T follicular helper cell (primary cell): ENCODE data around the gene SLC11A1.

Experiments
- DNase-seq: peaks from one replicate; pipeline ENCODE4 v3.0.0-alpha.2; 2020; ENCODE audit warnings: low read depth

The SLC11A1 gene

DNA sequence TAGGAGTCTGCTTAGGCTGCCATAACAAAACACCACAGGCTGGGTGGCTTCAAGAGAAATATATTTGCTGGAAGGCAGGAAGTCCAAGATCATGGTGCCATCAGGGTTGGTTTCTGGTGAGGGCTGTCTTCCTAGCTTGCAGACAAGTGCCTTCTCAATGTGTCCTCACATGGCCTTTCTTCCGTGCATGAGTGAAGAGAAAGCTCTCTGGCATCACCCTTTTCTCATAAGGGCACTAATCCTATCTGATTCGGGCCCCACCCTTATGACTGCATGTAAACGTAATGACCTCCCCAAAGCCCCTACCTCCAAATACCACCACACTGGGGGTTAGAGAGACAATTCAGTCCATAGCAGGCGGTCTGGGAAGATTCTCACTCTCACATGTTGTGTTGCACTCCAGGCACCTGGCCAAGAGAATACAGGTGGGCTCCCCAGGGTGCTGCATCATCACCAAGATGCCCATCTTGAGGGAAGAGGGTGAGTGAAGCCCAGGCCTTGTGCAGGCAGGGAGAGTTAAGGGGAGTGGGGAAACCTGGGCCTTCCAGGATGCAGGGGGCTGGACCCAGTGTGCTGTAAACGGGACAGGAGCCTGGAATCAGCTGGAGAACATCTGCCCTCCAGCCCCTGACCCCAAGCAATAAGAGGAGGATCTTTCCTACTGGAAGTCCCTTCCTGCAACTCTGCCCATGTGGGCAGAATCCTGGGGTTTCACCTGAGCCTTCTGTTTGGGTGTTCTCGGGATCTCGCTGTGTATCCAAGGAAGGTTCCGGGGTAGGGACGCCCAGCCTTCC, 15.3 kb upstream of the SLC11A1 start:
- no peak for DNase-seq

DNA sequence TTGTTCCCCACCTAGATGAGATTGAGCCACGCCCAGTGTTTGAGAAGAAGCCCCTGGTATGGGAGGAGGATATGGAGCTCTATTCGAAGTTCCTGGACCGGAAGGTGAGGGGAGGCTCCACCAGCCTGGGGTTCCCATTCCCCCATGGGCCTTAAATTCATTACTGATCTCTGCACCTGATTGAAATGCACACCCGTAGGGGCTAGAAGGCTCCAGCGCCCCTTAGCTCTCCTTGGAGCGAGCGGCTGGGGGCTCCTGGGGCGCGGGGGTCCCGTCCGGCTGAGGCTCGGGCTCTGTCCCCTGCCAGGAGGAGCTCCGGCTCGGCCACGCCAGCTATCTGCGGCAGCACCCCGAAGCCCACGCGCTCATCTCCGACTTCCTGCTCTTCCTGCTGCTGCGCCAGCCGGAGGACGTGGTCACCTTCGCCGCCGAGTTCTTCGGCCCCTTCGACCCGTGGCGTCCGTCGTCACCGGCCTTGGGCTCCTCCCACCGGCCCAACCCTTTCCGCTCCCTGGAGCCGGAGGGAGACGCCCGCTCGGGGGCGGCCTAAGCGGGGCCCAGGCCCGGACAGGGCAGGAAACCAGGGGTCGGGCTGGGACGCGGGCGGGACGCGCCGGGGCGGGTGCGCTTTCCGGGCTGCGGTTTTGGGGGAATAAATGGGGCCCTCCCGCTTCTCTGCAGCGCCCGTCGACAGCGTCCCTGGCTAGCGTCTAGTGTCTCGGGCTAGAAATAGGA, 14.5 kb upstream of the SLC11A1 start:
- peak; percentile 48 for DNase-seq

DNA sequence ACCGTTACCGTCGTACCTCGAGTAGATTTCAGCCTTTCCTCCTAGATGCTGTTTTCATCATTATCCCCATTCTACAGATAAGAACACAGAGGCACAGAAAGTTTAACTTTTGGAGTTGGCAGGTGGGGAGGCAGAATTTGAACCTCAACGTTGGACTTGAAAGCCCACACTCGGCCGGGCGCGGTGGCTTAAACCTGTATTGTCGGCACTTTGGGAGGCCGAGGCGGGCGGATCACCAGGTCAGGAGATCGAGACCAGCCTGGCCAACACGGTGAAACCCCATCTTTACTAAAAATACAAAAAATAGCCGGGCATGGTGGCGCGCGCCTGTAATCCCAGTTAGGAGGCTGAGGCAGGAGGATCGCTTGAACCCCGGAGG, 13.9 kb upstream of the SLC11A1 start:
- no peak for DNase-seq

DNA sequence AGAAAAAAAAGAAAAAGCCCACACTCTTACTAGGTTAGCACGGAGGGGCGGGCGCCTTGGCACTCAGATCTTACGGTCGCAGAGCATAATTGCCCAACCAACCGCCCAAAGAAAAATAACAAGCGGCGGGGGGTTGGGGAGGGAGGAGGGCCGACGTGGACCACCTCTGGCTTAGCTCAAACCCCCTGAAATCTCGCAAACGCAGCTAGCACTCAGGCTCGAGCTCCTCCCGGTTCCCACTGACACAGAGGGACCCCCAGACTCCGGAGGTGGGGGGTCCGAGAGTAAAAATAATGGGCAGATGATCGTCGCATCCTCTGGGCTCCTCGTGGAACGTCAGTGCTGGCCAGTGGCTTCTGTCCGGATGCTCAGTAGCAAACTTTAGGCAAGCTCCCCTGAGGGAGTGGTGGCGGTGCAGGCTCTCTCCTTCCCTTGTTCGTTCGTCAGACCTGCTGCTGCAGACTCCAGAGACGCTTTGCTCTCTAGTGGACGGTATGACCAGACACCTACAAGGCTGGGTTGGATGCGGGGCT, 13.4 kb upstream of the SLC11A1 start:
- DNase-seq, result no peak

DNA sequence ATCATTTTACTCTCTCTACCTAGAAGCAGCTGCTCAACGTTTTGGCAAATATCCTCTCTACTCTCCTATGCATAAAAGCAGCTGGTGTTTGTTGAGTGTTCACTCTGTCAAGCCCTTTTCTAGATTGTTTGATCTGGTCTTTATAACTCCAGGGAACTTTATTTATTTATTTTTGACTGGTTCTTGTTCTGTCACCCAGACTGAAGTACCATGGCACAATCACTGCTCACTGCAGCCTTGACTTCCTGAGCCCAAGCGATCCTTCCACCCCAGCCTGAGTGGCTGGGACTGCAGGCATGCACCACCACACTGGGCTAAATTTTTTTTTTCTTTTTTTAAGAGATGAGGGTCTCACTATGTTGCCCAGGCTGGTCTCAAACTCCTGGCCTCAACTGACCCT, 12.7 kb upstream of the SLC11A1 start:
- no peak for DNase-seq

DNA sequence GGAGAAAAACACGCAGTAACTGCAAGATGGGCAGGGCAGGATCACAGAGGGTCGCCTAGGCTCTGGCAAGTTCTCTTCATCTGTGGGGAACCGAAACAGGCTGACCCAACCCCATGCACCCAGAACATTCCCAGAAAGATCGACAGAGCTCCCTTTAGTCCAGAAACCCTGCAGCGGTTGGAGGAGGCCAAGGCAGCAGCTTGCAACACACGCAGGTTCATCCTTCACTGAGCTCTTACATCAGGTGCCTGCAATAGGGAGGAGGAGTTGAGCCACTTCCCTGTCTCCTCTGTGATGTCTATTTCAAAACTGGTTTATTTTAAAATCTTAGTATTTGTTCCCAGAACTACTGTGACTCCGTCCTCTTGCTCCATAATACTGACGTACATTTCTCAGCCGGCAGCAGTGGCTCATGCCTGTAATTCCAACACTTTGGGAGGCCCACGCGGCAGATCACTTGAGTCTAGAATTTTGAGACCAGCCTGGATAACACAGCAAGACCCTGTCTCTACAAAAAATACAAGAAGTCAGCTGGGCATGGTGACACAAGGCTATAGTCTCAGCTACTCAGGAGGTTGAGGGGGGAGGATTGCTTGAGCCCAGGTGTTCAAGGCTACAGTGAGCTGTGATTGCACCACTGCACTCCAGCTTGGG, 11.5 kb upstream of the SLC11A1 start:
- no peak for DNase-seq

DNA sequence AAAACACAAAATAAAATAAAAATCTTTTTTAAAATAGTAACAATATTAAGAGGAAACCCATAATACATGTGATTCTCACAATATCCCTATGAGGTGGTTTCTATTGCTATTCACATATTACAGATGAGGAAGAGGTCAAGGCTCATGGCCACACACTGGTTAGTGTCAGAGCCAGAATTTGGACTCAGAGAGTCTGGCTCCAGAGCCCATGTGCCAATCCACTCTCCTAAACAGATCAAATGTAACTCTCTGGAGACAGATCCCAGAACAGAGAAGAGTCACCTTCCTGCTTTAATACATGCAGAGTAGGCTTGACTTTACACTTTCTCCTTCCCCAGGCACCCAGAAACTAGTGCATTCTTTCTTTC, 10.1 kb upstream of the SLC11A1 start:
- no peak for DNase-seq

DNA sequence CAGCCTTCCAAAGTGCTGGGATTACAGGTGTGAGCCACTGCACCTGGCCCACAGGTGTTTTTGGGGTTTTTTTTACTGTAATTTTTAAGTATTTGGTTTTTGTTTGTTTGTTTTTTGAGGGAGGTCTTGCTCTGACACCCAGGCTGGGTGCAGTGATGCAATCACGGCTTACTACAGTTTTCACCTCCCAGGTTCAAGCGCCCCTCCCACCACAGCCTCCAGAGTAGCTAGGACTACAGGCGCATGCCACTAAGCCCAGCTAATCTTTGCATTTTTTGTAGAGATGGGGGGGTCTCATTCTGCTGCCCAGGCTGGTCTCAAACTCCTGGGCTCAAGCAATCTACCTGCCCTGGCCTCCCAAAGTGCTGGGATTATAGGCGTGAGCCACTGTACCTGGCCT, 7.3 kb upstream of the SLC11A1 start:
- no peak for DNase-seq

DNA sequence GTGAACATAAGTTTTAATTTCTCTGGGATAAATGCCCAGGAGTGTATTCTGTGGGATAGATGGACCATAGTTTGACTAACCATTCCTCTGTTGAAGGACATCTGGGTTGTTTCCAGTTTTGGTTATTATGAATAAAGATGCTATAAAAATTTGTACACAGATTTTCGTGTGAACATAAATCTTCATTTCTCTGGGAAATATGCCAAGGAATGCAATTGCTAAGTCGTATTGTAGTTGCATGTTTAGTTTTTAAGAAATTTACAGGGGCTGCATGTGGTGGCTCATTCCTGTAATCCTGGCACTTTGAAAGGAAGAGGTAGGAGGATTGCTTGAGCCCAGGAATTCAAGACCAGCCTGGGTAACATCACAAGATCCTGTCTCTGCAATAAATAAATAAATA, 6.9 kb upstream of the SLC11A1 start:
- no peak for DNase-seq

DNA sequence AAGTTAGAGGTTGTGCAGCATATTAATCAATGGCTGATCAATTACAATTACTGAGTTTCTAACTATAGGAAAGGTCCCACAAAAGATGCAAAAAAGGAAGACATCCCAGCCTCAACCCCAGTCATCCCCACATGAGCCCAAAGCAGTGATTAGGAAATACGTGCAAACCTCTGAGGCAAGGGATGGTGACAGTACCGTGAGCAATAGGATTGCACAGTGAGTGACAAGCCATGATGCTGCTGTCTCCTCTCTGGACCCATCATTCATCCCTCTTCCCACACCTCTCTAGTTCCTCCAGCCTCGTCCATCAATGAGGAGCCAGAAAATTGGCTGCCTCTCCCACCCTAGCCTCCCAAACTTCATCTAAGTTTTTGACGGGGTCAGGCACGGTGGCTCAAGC, 4.0 kb upstream of the SLC11A1 start:
- DNase-seq, result no peak

DNA sequence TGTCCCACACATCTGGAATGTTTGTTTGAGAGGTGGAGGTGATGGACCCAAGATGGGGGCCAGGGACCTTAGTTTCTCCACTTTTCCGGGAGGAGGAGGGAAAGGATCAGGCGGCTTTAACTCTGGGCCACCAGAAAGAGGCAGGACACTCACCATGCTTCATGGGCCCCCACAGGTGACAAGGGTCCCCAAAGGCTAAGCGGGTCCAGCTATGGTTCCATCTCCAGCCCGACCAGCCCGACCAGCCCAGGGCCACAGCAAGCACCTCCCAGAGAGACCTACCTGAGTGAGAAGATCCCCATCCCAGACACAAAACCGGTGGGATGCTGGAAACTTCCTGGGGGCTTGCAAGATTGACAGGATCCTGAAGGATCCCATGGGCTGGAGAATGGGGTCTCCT, 712 bp downstream of the SLC11A1 start:
- DNase-seq, result no peak

DNA sequence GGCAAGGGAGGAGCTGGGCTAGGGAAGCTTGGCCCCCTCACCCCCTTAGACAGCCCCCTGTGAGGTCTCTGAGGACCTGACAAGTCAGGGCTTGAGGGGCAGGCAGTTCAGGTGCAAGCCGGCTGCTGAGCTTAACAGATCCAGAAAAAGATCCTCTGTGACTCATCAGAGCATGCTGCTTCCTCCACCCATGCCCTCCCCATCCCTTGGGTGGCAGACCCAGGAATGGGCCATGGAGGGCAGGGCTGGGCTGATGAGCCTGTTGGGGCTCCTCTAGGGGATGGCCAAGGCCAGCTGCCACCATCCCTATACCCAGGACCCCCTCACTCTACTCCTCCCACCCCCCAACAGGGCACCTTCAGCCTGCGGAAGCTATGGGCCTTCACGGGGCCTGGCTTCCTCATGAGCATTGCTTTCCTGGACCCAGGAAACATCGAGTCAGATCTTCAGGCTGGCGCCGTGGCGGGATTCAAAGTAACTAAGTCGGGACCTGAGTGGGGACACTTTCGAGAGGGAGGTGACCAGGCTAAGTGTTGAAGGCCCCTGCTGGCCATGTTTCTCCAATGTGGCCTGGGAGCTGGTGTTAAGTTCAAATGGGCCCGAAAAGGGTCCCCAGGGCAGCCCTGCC, 1.9 kb downstream of the SLC11A1 start:
- no peak for DNase-seq

DNA sequence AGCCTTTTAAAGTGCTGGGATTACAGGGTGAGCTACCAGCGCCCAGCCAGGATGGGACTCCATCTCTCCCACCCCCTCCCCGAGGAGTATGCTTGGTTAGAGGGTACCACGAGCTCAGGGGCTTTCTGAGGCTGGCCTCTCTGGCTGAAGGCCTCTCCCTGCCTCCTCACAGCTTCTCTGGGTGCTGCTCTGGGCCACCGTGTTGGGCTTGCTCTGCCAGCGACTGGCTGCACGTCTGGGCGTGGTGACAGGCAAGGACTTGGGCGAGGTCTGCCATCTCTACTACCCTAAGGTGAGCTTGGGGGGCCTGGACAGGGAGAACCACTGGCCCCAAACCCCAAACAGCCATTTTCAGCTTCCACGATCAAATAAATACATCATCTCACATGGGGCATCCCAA, 2.9 kb downstream of the SLC11A1 start:
- DNase-seq, result no peak

DNA sequence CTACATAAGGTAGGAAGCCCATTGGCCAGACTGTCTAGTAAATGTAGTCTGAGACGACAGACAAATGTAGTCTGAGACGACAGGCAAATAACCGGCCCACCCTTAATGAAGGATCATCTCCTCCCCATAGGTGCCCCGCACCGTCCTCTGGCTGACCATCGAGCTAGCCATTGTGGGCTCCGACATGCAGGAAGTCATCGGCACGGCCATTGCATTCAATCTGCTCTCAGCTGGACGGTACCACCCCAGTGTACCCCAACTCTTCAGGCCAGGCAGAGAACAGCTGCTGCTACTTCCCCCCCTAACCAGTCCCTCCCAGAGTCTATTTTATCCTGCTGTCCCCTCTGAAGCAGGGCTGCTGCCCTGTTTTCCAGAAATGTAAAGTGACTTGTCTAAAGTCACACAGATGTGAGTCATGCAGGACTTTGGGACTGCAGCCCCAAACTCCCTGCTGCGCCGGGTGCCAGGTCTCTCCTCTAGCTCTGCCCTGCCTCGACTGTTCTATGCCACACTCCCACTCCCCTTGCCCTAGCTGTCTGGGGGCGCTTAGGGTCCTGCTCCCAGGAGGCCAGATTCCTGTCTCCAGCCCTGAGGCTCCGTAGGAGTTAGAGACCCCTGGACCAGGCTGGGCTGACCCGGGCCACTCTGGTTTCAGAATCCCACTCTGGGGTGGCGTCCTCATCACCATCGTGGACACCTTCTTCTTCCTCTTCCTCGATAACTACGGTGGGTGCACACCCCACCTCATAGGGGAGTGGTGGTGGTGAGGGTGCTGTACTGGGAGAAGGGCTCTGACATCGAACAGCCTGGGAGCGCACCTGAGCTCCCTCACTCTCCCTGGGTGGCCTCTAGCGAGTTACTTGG, 4.7 kb downstream of the SLC11A1 start:
- no peak for DNase-seq

DNA sequence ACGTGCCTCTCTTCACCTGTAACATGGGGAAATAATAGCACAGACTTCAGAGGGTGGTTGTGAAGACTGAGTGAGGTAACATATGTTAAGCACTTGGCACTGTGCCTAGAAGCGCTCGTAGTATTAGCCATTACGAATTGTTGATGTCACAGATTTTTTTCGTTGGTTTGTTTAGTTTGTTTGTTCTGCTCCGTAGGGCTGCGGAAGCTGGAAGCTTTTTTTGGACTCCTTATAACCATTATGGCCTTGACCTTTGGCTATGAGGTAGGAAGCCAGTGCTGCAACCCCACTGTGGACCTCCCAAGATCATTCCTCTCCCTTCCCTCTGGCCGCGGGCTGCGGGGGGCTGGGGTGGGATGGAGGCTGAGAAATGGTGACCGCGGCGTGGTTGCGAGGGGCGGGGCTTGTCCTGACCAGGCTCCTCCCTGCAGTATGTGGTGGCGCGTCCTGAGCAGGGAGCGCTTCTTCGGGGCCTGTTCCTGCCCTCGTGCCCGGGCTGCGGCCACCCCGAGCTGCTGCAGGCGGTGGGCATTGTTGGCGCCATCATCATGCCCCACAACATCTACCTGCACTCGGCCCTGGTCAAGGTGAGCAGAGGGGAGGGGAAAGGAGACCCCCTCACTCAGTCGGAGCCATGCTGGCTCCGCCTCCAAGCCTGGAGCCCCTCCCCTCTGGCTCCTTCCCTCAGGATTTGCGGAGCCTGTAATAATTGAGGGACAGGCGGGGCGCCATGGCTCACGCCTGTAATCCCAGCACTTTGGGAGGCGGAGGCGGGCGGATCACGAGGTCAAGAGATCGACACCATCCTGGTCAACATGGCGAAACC, 5.5 kb downstream of the SLC11A1 start:
- no peak for DNase-seq

DNA sequence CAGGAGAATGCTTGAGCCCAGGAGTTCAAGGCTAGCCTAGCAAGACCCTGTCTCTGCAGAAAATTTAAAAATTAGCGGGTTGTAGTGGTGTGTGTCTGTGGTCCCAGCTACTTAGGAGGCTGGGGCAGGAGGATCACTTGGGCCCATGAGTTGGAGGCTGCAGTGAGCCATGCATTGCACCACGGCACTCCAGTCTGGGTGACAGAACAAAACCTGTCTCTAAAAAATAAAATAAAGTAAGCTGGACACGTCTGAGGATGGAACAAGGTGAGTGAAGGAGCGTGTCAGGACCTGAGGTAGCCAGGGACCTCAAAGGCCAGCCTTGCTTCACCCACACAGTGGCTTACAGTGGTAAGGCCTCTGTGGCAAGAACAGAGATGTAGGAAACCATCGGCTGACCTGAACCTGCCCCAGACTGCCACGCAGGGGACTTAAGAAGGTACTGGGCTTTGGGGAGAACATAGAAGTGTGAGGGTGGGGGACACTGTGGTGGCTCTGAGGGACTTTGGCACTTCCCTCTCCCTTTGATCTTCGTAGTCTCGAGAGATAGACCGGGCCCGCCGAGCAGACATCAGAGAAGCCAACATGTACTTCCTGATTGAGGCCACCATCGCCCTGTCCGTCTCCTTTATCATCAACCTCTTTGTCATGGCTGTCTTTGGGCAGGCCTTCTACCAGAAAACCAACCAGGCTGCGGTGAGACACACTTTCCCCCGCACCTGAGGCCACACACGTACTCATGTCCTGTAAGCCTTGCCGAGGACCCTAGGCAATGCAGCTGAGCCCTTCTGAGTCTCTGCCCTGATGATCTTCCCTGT, 7.5 kb downstream of the SLC11A1 start:
- DNase-seq, result no peak

DNA sequence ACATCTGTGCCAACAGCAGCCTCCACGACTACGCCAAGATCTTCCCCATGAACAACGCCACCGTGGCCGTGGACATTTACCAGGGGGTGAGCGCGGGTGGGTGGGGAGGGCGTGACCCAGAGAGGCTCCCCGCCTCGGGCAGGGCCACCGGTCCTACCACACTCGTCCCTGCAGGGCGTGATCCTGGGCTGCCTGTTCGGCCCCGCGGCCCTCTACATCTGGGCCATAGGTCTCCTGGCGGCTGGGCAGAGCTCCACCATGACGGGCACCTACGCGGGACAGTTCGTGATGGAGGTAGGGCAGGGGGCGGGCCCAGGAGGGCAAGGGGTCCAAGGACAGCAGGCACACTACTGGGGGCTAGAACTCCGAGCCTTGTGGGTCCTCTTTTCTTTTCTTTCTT, 9.1 kb downstream of the SLC11A1 start:
- DNase-seq, result no peak

DNA sequence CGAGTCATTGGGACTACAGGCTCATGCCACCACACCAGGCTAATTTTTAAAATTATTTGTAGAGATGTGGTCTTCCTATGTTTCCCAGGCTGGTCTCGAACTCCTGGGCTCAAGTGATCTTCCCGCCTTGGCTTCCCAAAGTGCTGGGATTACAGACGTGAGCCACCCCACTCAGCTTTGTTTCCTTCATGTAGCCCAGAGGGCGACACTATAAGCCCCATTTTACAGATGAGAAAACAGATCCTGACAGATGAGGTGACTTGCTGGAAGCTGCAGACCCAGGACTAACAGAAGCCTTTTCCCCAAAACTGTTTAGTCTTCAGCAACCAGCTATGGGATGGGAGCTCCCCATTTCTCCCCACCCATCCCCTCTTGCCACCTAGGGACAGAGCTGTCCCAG, 10.4 kb downstream of the SLC11A1 start:
- DNase-seq, result no peak

DNA sequence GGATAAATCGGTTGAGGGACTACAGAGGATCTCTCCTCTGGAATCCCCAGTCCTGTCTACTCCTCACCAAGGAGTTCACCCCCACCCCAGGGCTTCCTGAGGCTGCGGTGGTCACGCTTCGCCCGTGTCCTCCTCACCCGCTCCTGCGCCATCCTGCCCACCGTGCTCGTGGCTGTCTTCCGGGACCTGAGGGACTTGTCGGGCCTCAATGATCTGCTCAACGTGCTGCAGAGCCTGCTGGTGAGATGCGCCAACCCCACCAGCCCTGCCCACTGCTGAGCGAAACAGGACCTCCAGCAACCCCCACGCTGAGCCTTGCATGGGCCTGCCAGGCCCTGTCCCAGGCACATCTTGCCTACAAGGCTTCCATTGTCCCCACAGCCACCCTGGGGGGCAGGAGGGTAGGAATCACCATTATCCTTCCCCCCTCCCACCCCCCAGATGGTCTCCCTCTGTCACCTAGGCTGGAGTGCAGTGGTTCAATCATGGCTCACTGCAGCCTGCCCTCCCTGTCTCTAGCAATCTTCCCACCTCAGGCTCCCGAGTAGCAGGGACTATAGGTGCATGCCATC, 10.9 kb downstream of the SLC11A1 start:
- no peak for DNase-seq
